ENCODE results near the gene ATRNL1. TPM values are rescaled to one million over a fixed set of nuclear protein-coding genes. Genes with fewer than 3 reads are reported as not detected.

The ATRNL1 gene
- total and polyA plus RNA-seq, 2 of the 8 experiments (the other 6 are each of a cell fraction or from before 2014, with no cell fraction given) = 5.1 to 17.6 TPM

DNA sequence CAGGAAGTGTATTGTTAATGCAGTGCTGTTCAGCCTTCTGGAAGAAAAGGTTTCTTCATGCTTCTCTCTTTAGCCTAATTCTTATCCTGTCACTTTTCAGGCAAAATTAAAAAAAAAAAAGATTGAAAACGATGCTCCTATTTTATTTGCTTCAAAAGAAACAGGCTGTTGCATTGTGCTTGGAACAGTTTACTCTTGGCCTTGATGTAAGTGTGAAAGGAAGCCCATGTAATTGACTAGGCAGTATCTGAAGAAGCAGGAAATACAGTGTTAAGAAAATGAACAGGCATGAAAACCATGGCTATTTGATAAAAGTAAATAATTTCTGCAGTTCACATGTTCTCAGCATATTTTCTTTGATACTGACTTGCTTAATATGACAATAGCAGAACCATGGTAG, 40.4 kb upstream of the ATRNL1 start:
- no peak overlapping the region for H3K4me2 ChIP-seq (ENCODE audit: insufficient read depth in 1 of 2, low read depth in 2 of 2, low read length in 2 of 2)
- no peak overlapping the region for H2BK20ac ChIP-seq (ENCODE audit: low read length)
- no peak overlapping the region for H3K4me3 ChIP-seq (ENCODE audit: extremely low read depth in 1 of 4, insufficient read depth in 2 of 4, low read depth in 3 of 4, low read length in 4 of 4)
- no peak overlapping the region for H2BK12ac ChIP-seq (ENCODE audit: low read depth, low read length)
- H4K5ac ChIP-seq (ENCODE audit: insufficient read length, low read depth, low read length) = no peak overlapping the region
- ChIA-PET CTCF (ENCODE audit: partially characterized antibody) (interaction anchor here (11.8 kb wide), 1 partner anchor 176 kb away, joined by 91 read pairs; no protein-coding TSS in a partner anchor), POLR2A (ENCODE audit: partially characterized antibody) (no interaction called here)
- no peaks in the 10 kb centered on the region for H3K23me2 ChIP-seq (ENCODE audit: low read depth, low read length)
- H3K14ac ChIP-seq (ENCODE audit: insufficient read length) = no peak overlapping the region
- no peak overlapping the region for H3K9ac ChIP-seq (replicated peaks in 1 of 4; ENCODE audit: extremely low read depth in 1 of 4, low read depth in 3 of 4, low read length in 3 of 4)
- no peaks in the 10 kb centered on the region for H3K79me1 ChIP-seq (ENCODE audit: low read depth, low read length)
- H3K56ac ChIP-seq (replicated peaks; ENCODE audit: insufficient read length, low read depth, low read length) = no peak overlapping the region
- no peak overlapping the region for H3K23ac ChIP-seq (ENCODE audit: insufficient read length)
- no peak overlapping the region for H3K4ac ChIP-seq (replicated peaks; ENCODE audit: insufficient read length, low read depth, low read length)
- no peaks in the 10 kb centered on the region for H3K79me2 ChIP-seq (ENCODE audit: control insufficient read depth in 1 of 2, insufficient read depth in 2 of 2, low read length in 2 of 2)
- no peaks in the 10 kb centered on the region for H3K27me3 ChIP-seq (replicated peaks in 1 of 4; ENCODE audit: control insufficient read depth in 3 of 4, extremely low read depth in 1 of 4, insufficient read depth in 3 of 4, low read length in 3 of 4)
- no peak overlapping the region for H2AFZ ChIP-seq (ENCODE audit: low read length)
- no peak overlapping the region for H2BK5ac ChIP-seq (ENCODE audit: low read depth, low read length)
- H3K27ac ChIP-seq (ENCODE audit: low read depth, low read length) = no peak overlapping the region
- no peaks in the 10 kb centered on the region for H3K36me3 ChIP-seq (ENCODE audit: control insufficient read depth in 2 of 4, insufficient read depth in 4 of 4, low read length in 3 of 4)
- 68% methylated on average over 1 of the region's 1 CpG; no CpG with 5 or more reads in 1 of the 2 experiments for whole genome bisulfite sequencing, 2 experiments (ENCODE audit: extremely low coverage in 1 of 2, insufficient coverage in 1 of 2, insufficient read length in 1 of 2, insufficient replicate concordance in 2 of 2, low coverage in 1 of 2, low lambda C conversion rate in 2 of 2, missing lambda C conversion rate in 1 of 2)
- H2BK15ac ChIP-seq (ENCODE audit: low read length) = no peak overlapping the region
- no peaks in the 10 kb centered on the region for H3K9me3 ChIP-seq (ENCODE audit: insufficient read depth in 2 of 2, low read depth in 1 of 2, low read length in 1 of 2)
- no peaks in the 10 kb centered on the region for H4K20me1 ChIP-seq (replicated peaks in 1 of 2; ENCODE audit: control insufficient read depth in 1 of 2, insufficient read depth in 2 of 2, low read length in 2 of 2)
- no peak overlapping the region for H2BK120ac ChIP-seq (replicated peaks; ENCODE audit: low read depth, low read length)
- H4K91ac ChIP-seq (replicated peaks; ENCODE audit: insufficient read length, low read length) = peak overlapping the region; percentile 45
- no peak overlapping the region for H2AK5ac ChIP-seq (ENCODE audit: low read depth, low read length)
- H4K8ac ChIP-seq (ENCODE audit: extremely low read depth, insufficient read depth, low read length) = no peak overlapping the region
- H3K4me1 ChIP-seq (replicated peaks in 1 of 4; ENCODE audit: control insufficient read depth in 3 of 4, insufficient read depth in 4 of 4, low read length in 3 of 4) = peaks cover 0 to 6% (median 1%) of the 10 kb centered on the region in 4 experiments; a peak in 2 of 7 replicates
- DNase-seq (ENCODE audit: low read depth in 1 of 2, low spot score in 2 of 2) (no peak), FAIRE-seq (no peak)
- H3K18ac ChIP-seq (ENCODE audit: extremely low read depth, low read length) = no peak overlapping the region
- no peak for TF ChIP-seq GABPA (IDR thresholded peaks at IDR 0.05; ENCODE audit: borderline replicate concordance, insufficient read depth, low read length)
- no peak for TF ChIP-seq CEBPB (IDR thresholded peaks at IDR 0.05; ENCODE audit: low read depth, low read length)
- no peak for TF ChIP-seq BRCA1 (IDR thresholded peaks at IDR 0.05; ENCODE audit: low read depth, low read length)
- no peak for TF ChIP-seq EGR1 (IDR thresholded peaks at IDR 0.05; ENCODE audit: borderline replicate concordance, low read depth, low read length)
- TF ChIP-seq SAP30 (IDR thresholded peaks at IDR 0.05; ENCODE audit: insufficient read depth, insufficient replicate concordance, low read length) = no peak
- no peak for TF ChIP-seq SP1 (IDR thresholded peaks at IDR 0.05; ENCODE audit: low read depth, low read length)
- no peak for TF ChIP-seq HDAC2 (IDR thresholded peaks at IDR 0.05; ENCODE audit: borderline replicate concordance in 1 of 2, low read depth in 2 of 2, low read length in 2 of 2)

All from H1 (cell line).